CD14-positive monocyte (primary cell): ENCODE data around the gene FHOD3. TPM values are rescaled to one million over a fixed set of nuclear protein-coding genes. Genes with fewer than 3 reads are reported as not detected.

Experiments
- DNase-seq, 3 donors: peaks; one replicate each; pipeline ENCODE4 v3.0.0-alpha.2; 2011 to 2022
- H2AFZ ChIP-seq: 2 replicates; pipeline ENCODE4 v1.6.0; 2012; ENCODE audit warnings: mild to moderate bottlenecking, low read depth, low read length, inconsistent platforms; ENCODE audit not compliant: insufficient read depth, poor library complexity, severe bottlenecking
- H3K27ac ChIP-seq, 2 donors: 1 replicate in 1 of 2; 2 replicates in 1 of 2; pipeline ENCODE4 v1.5.1; 2012 to 2013; ENCODE audit warnings: low read length in 2 of 2, control low read depth in 1 of 2, inconsistent platforms in 1 of 2, low read depth in 1 of 2, mild to moderate bottlenecking in 1 of 2
- H3K27me3 ChIP-seq, 2 donors: one replicate each; pipeline versions ENCODE4 v1.6.0 to v1.6.1; 2011 to 2013; ENCODE audit warnings: low read length in 2 of 2; ENCODE audit not compliant: control insufficient read depth in 2 of 2, insufficient read depth in 2 of 2
- H3K36me3 ChIP-seq, 2 donors: replicated peaks in 1 of 2; 1 replicate in 1 of 2; 2 replicates in 1 of 2; pipeline versions ENCODE4 v1.5.1 to v1.6.1; 2012 to 2013; ENCODE audit warnings: low read length in 2 of 2, control low read depth in 1 of 2, inconsistent platforms in 1 of 2, mild to moderate bottlenecking in 1 of 2; ENCODE audit not compliant: insufficient read depth in 2 of 2, control insufficient read depth in 1 of 2
- H3K4me1 ChIP-seq, 2 donors: 1 replicate in 1 of 2; 2 replicates in 1 of 2; pipeline versions ENCODE4 v1.5.1 to v1.6.1; 2012 to 2013; ENCODE audit warnings: low read length in 2 of 2, control low read depth in 1 of 2, inconsistent platforms in 1 of 2, mild to moderate bottlenecking in 1 of 2, moderate library complexity in 1 of 2; ENCODE audit not compliant: insufficient read depth in 2 of 2, control insufficient read depth in 1 of 2
- H3K4me2 ChIP-seq: replicated peaks from 2 replicates; pipeline ENCODE3; 2012; ENCODE audit warnings: low read length, moderate library complexity, mild to moderate bottlenecking; ENCODE audit not compliant: poor library complexity, severe bottlenecking; ENCODE audit errors: extremely low read depth
- H3K4me3 ChIP-seq, 3 experiments: fragments of 200-600 bp in 1 of 3; sonication (generic) in 1 of 3; replicated peaks in 1 of 3; 1 replicate in 2 of 3; 2 replicates in 1 of 3; pipeline ENCODE4 v1.5.1; 2011 to 2013; ENCODE audit warnings: low read length in 3 of 3, mild to moderate bottlenecking in 3 of 3, control low read depth in 2 of 3, low read depth in 2 of 3, inconsistent platforms in 1 of 3, moderate library complexity in 1 of 3
- H3K79me2 ChIP-seq: 2 replicates; pipeline ENCODE4 v1.6.0; 2012; ENCODE audit warnings: mild to moderate bottlenecking, control low read depth, inconsistent platforms, low read length, moderate library complexity; ENCODE audit not compliant: insufficient read depth
- H3K9ac ChIP-seq: 2 replicates; pipeline ENCODE4 v1.6.0; 2017; ENCODE audit warnings: low read length, mild to moderate bottlenecking; ENCODE audit not compliant: insufficient read depth, poor library complexity, severe bottlenecking
- H3K9me3 ChIP-seq, 2 donors: replicated peaks in 1 of 2; 1 replicate in 1 of 2; 2 replicates in 1 of 2; pipeline versions ENCODE4 v1.5.1 to v1.6.1; 2012 to 2013; ENCODE audit warnings: low read length in 2 of 2, control low read depth in 1 of 2; ENCODE audit not compliant: control insufficient read depth in 1 of 2, insufficient read depth in 1 of 2
- H4K20me1 ChIP-seq: 2 replicates; pipeline ENCODE4 v1.6.0; 2012; ENCODE audit warnings: mild to moderate bottlenecking, low read length, control low read depth, moderate library complexity; ENCODE audit not compliant: insufficient read depth
- H3K27ac Mint-ChIP-seq, 7 donors: one replicate each; pipeline ENCODE4 v1.8.0; 2020; ENCODE audit warnings: mild to moderate bottlenecking in 7 of 7, mixed read lengths in 7 of 7, moderate library complexity in 6 of 7, inconsistent platforms in 2 of 7
- H3K27me3 Mint-ChIP-seq, 3 donors: one replicate each; pipeline ENCODE4 v1.8.0; 2021 to 2022; ENCODE audit warnings: low read depth in 3 of 3, mild to moderate bottlenecking in 3 of 3, mixed read lengths in 3 of 3, moderate library complexity in 3 of 3, inconsistent platforms in 1 of 3
- H3K36me3 Mint-ChIP-seq, 2 donors: one replicate each; pipeline ENCODE4 v1.8.0; 2020; ENCODE audit warnings: mixed read lengths in 2 of 2, inconsistent platforms in 1 of 2, mild to moderate bottlenecking in 1 of 2
- H3K4me1 Mint-ChIP-seq: one replicate; pipeline ENCODE4 v1.8.0; 2020; ENCODE audit warnings: mild to moderate bottlenecking, mixed read lengths
- H3K4me3 Mint-ChIP-seq, 2 donors: one replicate each; pipeline ENCODE4 v1.8.0; 2020; ENCODE audit warnings: mild to moderate bottlenecking in 2 of 2, mixed read lengths in 2 of 2, moderate library complexity in 1 of 2
- H3K9me3 Mint-ChIP-seq, 7 donors: one replicate each; pipeline ENCODE4 v1.8.0; 2020 to 2022; ENCODE audit warnings: mixed read lengths in 7 of 7, mild to moderate bottlenecking in 6 of 7, moderate library complexity in 6 of 7, inconsistent platforms in 2 of 7
- WGBS: methylation state at CpG from one replicate; pipeline ENCODE4 v1.1.5; 2013; ENCODE audit warnings: missing lambda C conversion rate; ENCODE audit not compliant: insufficient coverage; 5-methylcytosine and 5-hydroxymethylcytosine counted together
- intact Hi-C, 2 donors: fragments of 100-400 bp; cut with micrococcal nuclease; formaldehyde crosslinking; loops; one replicate each; pipeline versions ENCODE4 v1.15.0 to v1.15.1; 2023
- polyA plus RNA-seq, 3 donors: library from polyadenylated mRNA; depleted of rRNA in 1 of 3; unstranded in 2 of 3; stranded (reverse) in 1 of 3; fragments of 300-500 nt in 2 of 3; fragments of >200 nt in 1 of 3; fragmentation: Illumina TruSeq in 2 of 3; gene quantifications; 1 replicate in 2 of 3; 2 replicates in 1 of 3; pipeline ENCODE4 v1.2.3, GENCODE V29; 2012 to 2021
- TF ChIP-seq, protein P1 (sequence below): fragments of 200-600 bp; IDR thresholded peaks from one replicate; pipeline ENCODE4 v1.8.0; 2022; ENCODE audit warnings: antibody characterized with exemption, mild to moderate bottlenecking

The FHOD3 gene
- polyA plus RNA-seq, 3 donors, result not detected

DNA sequence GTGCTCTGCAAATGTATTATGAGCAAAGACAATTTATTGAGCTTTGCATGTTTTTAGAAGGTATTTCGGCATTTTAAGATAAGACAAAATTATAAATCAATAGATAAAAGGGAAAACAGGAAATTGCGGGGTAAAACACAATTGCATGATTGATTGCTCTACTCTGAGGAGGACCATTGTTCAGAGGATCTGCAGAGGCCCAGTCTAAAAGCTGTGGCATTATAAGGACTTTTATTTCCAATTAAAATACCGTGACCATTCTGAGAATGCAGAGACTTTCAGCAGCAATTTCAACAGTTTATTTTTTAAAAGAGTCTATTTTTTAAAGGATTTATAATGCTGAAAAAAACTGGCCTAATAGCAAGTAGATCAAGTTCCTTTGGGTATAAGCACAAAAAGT lies 469.3 kb downstream of the FHOD3 start:
- no peak for DNase-seq
- Histone ChIP-seq H3K9ac (no peak overlapping the region), H3K36me3 (no peaks in the 10 kb centered on the region), H3K4me2 (no peak overlapping the region), H3K27me3 (no peaks in the 10 kb centered on the region), H3K79me2 (no peaks in the 10 kb centered on the region), H2AFZ (no peak overlapping the region), H3K27ac (no peak overlapping the region), H3K4me1 (no peaks in the 10 kb centered on the region), H3K9me3 (no peaks in the 10 kb centered on the region), H4K20me1 (no peaks in the 10 kb centered on the region), H3K4me3 (no peak overlapping the region)
- no peak overlapping the region for H3K27ac Mint-ChIP-seq
- TF ChIP-seq, protein P1, sequence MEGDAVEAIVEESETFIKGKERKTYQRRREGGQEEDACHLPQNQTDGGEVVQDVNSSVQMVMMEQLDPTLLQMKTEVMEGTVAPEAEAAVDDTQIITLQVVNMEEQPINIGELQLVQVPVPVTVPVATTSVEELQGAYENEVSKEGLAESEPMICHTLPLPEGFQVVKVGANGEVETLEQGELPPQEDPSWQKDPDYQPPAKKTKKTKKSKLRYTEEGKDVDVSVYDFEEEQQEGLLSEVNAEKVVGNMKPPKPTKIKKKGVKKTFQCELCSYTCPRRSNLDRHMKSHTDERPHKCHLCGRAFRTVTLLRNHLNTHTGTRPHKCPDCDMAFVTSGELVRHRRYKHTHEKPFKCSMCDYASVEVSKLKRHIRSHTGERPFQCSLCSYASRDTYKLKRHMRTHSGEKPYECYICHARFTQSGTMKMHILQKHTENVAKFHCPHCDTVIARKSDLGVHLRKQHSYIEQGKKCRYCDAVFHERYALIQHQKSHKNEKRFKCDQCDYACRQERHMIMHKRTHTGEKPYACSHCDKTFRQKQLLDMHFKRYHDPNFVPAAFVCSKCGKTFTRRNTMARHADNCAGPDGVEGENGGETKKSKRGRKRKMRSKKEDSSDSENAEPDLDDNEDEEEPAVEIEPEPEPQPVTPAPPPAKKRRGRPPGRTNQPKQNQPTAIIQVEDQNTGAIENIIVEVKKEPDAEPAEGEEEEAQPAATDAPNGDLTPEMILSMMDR, result no peak
- WGBS, result no CpG with 5 or more reads among the region's 3 CpGs
- peaks cover 0 to 2% (median 2%) of the 10 kb centered on the region in 3 donors for H3K27me3 Mint-ChIP-seq
- no peaks in the 10 kb centered on the region for H3K36me3 Mint-ChIP-seq
- peaks cover 0 to 4% (median 2%) of the 10 kb centered on the region in 7 donors for H3K9me3 Mint-ChIP-seq
- H3K4me3 Mint-ChIP-seq, result no peak overlapping the region
- H3K4me1 Mint-ChIP-seq, result no peaks in the 10 kb centered on the region
- intact Hi-C loops, result no loop called here

DNA sequence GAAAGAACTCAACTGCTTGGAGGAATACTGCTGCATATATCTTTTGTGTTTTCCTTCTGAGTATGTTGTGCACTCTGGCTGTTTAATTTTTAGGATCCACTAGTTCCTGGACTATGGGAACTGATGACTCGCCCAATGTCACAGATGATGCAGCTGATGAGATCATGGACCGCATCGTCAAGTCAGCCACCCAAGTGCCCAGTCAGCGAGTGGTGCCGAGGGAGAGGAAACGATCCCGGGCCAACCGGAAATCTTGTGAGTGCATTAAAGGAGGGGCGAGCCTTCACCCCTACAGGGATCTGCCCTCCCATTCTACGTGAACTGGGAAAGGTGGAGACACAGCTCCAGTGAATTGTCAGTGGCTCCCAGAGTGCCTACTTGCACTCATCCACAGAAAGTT lies 471.7 kb downstream of the FHOD3 start:
- no peaks in the 10 kb centered on the region for H3K9me3 ChIP-seq

More for the DNA sequence above, 471.7 kb downstream of the FHOD3 start:
- Mint-ChIP-seq H3K27me3 (peaks cover 0 to 2% (median 0%) of the 10 kb centered on the region in 3 donors), H3K9me3 (peaks cover 0 to 4% (median 0%) of the 10 kb centered on the region in 7 donors), H3K36me3 (no peaks in the 10 kb centered on the region), H3K4me3 (no peak overlapping the region), H3K4me1 (no peaks in the 10 kb centered on the region), H3K27ac (no peak overlapping the region)
- intact Hi-C loops, result no loop called here
- no peaks in the 10 kb centered on the region for H4K20me1 ChIP-seq
- WGBS, result 100% methylated on average over 1 of the region's 10 CpGs
- H3K27ac ChIP-seq, result no peak overlapping the region
- H3K79me2 ChIP-seq, result no peaks in the 10 kb centered on the region
- no peaks in the 10 kb centered on the region for H3K27me3 ChIP-seq
- no peak overlapping the region for H3K4me3 ChIP-seq
- no peak overlapping the region for H3K9ac ChIP-seq
- H2AFZ ChIP-seq, result no peak overlapping the region
- H3K4me2 ChIP-seq, result no peak overlapping the region
- H3K36me3 ChIP-seq, result no peaks in the 10 kb centered on the region
- no peaks in the 10 kb centered on the region for H3K4me1 ChIP-seq
- TF ChIP-seq, protein P1, result no peak
- no peak for DNase-seq
